WERI-Rb-1 (cell line): Measurements from ENCODE around the gene SCN3B.

Experiments
- DNase-seq: peaks from one replicate; pipeline ENCODE4 v3.0.0-alpha.2; 2020
- H3K27ac ChIP-seq: fragments of 250-450 bp; sonication (Bioruptor Pico); 2 replicates; pipeline ENCODE4 v1.5.1; 2020; ENCODE audit warnings: mild to moderate bottlenecking, moderate library complexity
- H3K27me3 ChIP-seq: fragments of 250-450 bp; sonication (Bioruptor Pico); 2 replicates; pipeline ENCODE4 v1.5.1; 2021; ENCODE audit warnings: mild to moderate bottlenecking, low read depth, moderate library complexity; ENCODE audit not compliant: insufficient read depth, severe bottlenecking
- H3K36me3 ChIP-seq: fragments of 250-450 bp; sonication (Bioruptor Pico); 2 replicates; pipeline ENCODE4 v1.5.1; 2020; ENCODE audit warnings: mild to moderate bottlenecking, moderate library complexity
- H3K4me3 ChIP-seq: 2 replicates; pipeline ENCODE4 v1.5.1; 2011; ENCODE audit warnings: low read depth, mild to moderate bottlenecking, control low read depth, low read length
- H3K9me3 ChIP-seq: fragments of 250-450 bp; sonication (Bioruptor Pico); 2 replicates; pipeline ENCODE4 v1.5.1; 2021; ENCODE audit warnings: mild to moderate bottlenecking, moderate library complexity; ENCODE audit not compliant: severe bottlenecking
- CTCF ChIP-seq: IDR thresholded peaks from 2 replicates; pipeline ENCODE4 v1.5.1; 2011; ENCODE audit warnings: low read depth, mild to moderate bottlenecking, control low read depth, inconsistent platforms, low read length

The SCN3B gene

GRCh38 chr11:123590296-123590912 is 64.0 kb downstream of the SCN3B start:
- H3K36me3 ChIP-seq = peaks cover 22% of the 10 kb centered on the region
- H3K4me3 ChIP-seq = no peak overlapping the region
- no peak for TF ChIP-seq CTCF
- no peak for DNase-seq
- H3K9me3 ChIP-seq = no peaks in the 10 kb centered on the region
- no peaks in the 10 kb centered on the region for H3K27me3 ChIP-seq
- H3K27ac ChIP-seq = no peak overlapping the region

GRCh38 chr11:123588864-123589262 is 65.6 kb downstream of the SCN3B start:
- no peak overlapping the region for H3K4me3 ChIP-seq
- H3K27me3 ChIP-seq = no peaks in the 10 kb centered on the region
- H3K27ac ChIP-seq = no peak overlapping the region
- no peaks in the 10 kb centered on the region for H3K9me3 ChIP-seq
- H3K36me3 ChIP-seq = peaks cover 14% of the 10 kb centered on the region
- no peak for DNase-seq
- TF ChIP-seq CTCF = no peak

GRCh38 chr11:123588117-123588863 is 66.1 kb downstream of the SCN3B start:
- no peaks in the 10 kb centered on the region for H3K9me3 ChIP-seq
- DNase-seq = no peak
- no peak for TF ChIP-seq CTCF

GRCh38 chr11:123587559-123587958 is 66.9 kb downstream of the SCN3B start:
- H3K36me3 ChIP-seq = peaks cover 14% of the 10 kb centered on the region

More at GRCh38 chr11:123588117-123588863, 66.1 kb downstream of the SCN3B start:
- Histone ChIP-seq H3K27me3 (no peaks in the 10 kb centered on the region), H3K4me3 (no peak overlapping the region), H3K27ac (no peak overlapping the region), H3K36me3 (peaks cover 14% of the 10 kb centered on the region)

GRCh38 chr11:123587044-123587443 is 67.4 kb downstream of the SCN3B start:
- Histone ChIP-seq H3K4me3 (no peak overlapping the region), H3K27me3 (no peaks in the 10 kb centered on the region), H3K27ac (no peak overlapping the region), H3K36me3 (peaks cover 19% of the 10 kb centered on the region), H3K9me3 (no peaks in the 10 kb centered on the region)
- DNase-seq = no peak
- no peak for TF ChIP-seq CTCF

More at GRCh38 chr11:123587559-123587958, 66.9 kb downstream of the SCN3B start:
- Histone ChIP-seq H3K9me3 (no peaks in the 10 kb centered on the region), H3K27ac (no peak overlapping the region), H3K27me3 (no peaks in the 10 kb centered on the region), H3K4me3 (no peak overlapping the region)
- no peak for TF ChIP-seq CTCF
- DNase-seq = no peak

- H3K9me3 ChIP-seq = no peaks in the 10 kb centered on the region
- peaks cover 19% of the 10 kb centered on the region for H3K36me3 ChIP-seq
- H3K27me3 ChIP-seq = no peaks in the 10 kb centered on the region
- no peak for DNase-seq
- no peak overlapping the region for H3K27ac ChIP-seq
- no peak overlapping the region for H3K4me3 ChIP-seq
- no peak for TF ChIP-seq CTCF
Observed at GRCh38 chr11:123586568-123586967, 67.9 kb downstream of the SCN3B start.
